CD4-positive, CD25-positive, alpha-beta regulatory T cell (primary cell): ENCODE data around the gene SH3BP5. TPM values are rescaled to one million over a fixed set of nuclear protein-coding genes. Genes with fewer than 3 reads are reported as not detected.

Experiments used
- ATAC-seq, 2 donors: fragments of 150-1000 bp; cut with Tn5 transposase; one replicate each; pipeline ENCODE4 v1.10.0; 2021; ENCODE audit warnings: low read depth in 2 of 2, moderate number of reproducible peaks in 2 of 2, moderate library complexity in 1 of 2
- DNase-seq, 3 donors: peaks; one replicate each; pipeline versions ENCODE4 v3.0.0 to v3.0.0-alpha.2; 2012 to 2022; ENCODE audit warnings: mixed read lengths in 1 of 3
- H3K27ac ChIP-seq: one replicate; pipeline ENCODE4 v1.7.0; 2013; ENCODE audit warnings: mild to moderate bottlenecking, low read length; ENCODE audit not compliant: insufficient read depth, poor library complexity, severe bottlenecking
- H3K27me3 ChIP-seq: one replicate; pipeline ENCODE4 v1.7.0; 2013; ENCODE audit warnings: low read length; ENCODE audit not compliant: control insufficient read depth, insufficient read depth
- H3K36me3 ChIP-seq: one replicate; pipeline ENCODE4 v1.7.0; 2013; ENCODE audit warnings: mild to moderate bottlenecking, low read length, moderate library complexity; ENCODE audit not compliant: control insufficient read depth, insufficient read depth
- H3K4me1 ChIP-seq: 2 replicates; pipeline ENCODE4 v1.7.0; 2013; ENCODE audit warnings: mild to moderate bottlenecking, low read length; ENCODE audit not compliant: insufficient read depth, control insufficient read depth, poor library complexity, severe bottlenecking
- H3K4me3 ChIP-seq: one replicate; pipeline ENCODE4 v1.7.0; 2013; ENCODE audit warnings: low read depth, mild to moderate bottlenecking, low read length, moderate library complexity
- H3K9me3 ChIP-seq, 2 experiments: 1 replicate in 1 of 2; 2 replicates in 1 of 2; pipeline ENCODE4 v1.7.0; 2013; ENCODE audit warnings: low read length in 2 of 2, mild to moderate bottlenecking in 1 of 2, moderate library complexity in 1 of 2; ENCODE audit not compliant: control insufficient read depth in 2 of 2
- H3K27ac Mint-ChIP-seq, 3 donors: one replicate each; pipeline ENCODE4 v1.8.0; 2020 to 2022; ENCODE audit warnings: mild to moderate bottlenecking in 3 of 3, mixed read lengths in 3 of 3, moderate library complexity in 2 of 3
- H3K27me3 Mint-ChIP-seq: one replicate; pipeline ENCODE4 v1.8.0; 2022; ENCODE audit warnings: mild to moderate bottlenecking, mixed read lengths
- H3K36me3 Mint-ChIP-seq: one replicate; pipeline ENCODE4 v1.8.0; 2020; ENCODE audit warnings: mixed read lengths
- H3K4me1 Mint-ChIP-seq, 4 donors: one replicate each; pipeline ENCODE4 v1.8.0; 2020 to 2022; ENCODE audit warnings: mixed read lengths in 4 of 4, mild to moderate bottlenecking in 1 of 4
- H3K4me3 Mint-ChIP-seq, 4 donors: one replicate each; pipeline ENCODE4 v1.8.0; 2020 to 2022; ENCODE audit warnings: mild to moderate bottlenecking in 4 of 4, mixed read lengths in 4 of 4, moderate library complexity in 3 of 4
- H3K9me3 Mint-ChIP-seq, 7 donors: one replicate each; pipeline ENCODE4 v1.8.0; 2020 to 2022; ENCODE audit warnings: mixed read lengths in 7 of 7, mild to moderate bottlenecking in 3 of 7, moderate library complexity in 2 of 7
- polyA plus RNA-seq, 4 donors: library from polyadenylated mRNA; unstranded; fragments of 300-500 nt; fragmentation: Illumina TruSeq; gene quantifications; one replicate each; pipeline ENCODE4 v1.2.3, GENCODE V29; 2021
- total RNA-seq: library from RNA; stranded (reverse); gene quantifications from one replicate; pipeline ENCODE4 v1.2.3, GENCODE V29; 2022

The SH3BP5 gene
- total and polyA plus RNA-seq, 5 donors from 2014 or later: 24.7 to 68.6 (median 32.8) TPM

GRCh38 chr3:15346516-15346915 lies 14.1 kb upstream of the SH3BP5 start:
- Mint-ChIP-seq H3K9me3 (peaks cover 0 to 6% (median 2%) of the 10 kb centered on the region in 7 donors), H3K36me3 (no peaks in the 10 kb centered on the region), H3K27ac (peak overlapping the region; percentile 15 to 98 (median 84)), H3K27me3 (peaks cover 4% of the 10 kb centered on the region), H3K4me1 (peaks cover 19 to 51% (median 34%) of the 10 kb centered on the region in 4 donors), H3K4me3 (peak overlapping the region in 2 of 4 donors; percentile 31 to 62)
- Histone ChIP-seq H3K27ac (no peak overlapping the region), H3K36me3 (no peaks in the 10 kb centered on the region), H3K27me3 (no peaks in the 10 kb centered on the region), H3K9me3 (peaks cover 0 to 4% of the 10 kb centered on the region in 2 experiments), H3K4me3 (no peak overlapping the region), H3K4me1 (peaks cover 27% of the 10 kb centered on the region)
- DNase-seq: no peak
- no peak for ATAC-seq

GRCh38 chr3:15345608-15346137 lies 13.3 kb upstream of the SH3BP5 start:
- Histone ChIP-seq H3K36me3 (no peaks in the 10 kb centered on the region), H3K4me3 (no peak overlapping the region), H3K4me1 (peaks cover 27% of the 10 kb centered on the region), H3K27ac (no peak overlapping the region), H3K9me3 (no peaks in the 10 kb centered on the region), H3K27me3 (no peaks in the 10 kb centered on the region)
- ATAC-seq (peak; percentile 29 to 61), DNase-seq (peak in 1 of 3 donors; percentile 73)
- Mint-ChIP-seq H3K27ac (peak overlapping the region in 2 of 3 donors; percentile 49 to 67), H3K36me3 (no peaks in the 10 kb centered on the region), H3K9me3 (peaks cover 0 to 9% (median 2%) of the 10 kb centered on the region in 7 donors), H3K4me3 (peak overlapping the region in 1 of 4 donors; percentile 29), H3K4me1 (peaks cover 19 to 51% (median 40%) of the 10 kb centered on the region in 4 donors), H3K27me3 (peaks cover 4% of the 10 kb centered on the region)

DNA sequence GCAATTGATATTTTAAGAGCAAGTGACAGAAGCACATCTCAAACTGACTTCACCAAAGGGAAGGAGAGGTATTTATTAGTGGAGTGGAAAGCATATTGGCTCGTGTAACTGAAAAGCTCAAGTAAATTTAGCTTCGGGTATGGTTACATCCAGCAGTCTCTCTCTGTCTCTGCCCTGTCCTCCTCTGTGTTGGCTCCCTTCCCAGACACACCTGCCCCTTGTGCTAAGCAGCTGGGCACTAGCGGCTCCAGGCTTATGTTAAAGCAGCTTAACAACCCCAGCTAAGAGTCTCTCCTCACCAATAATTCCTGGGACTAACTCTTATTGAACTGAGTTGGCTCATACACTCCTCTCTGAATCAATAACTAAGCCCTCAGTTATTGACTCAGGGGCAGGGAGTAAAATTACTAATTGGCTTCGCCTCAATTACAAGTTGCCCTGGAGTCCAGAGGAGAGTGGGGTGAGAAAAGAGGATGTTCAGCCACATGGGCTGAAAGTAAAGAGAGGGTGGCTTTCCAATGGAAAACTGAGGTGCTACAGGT lies 12.8 kb upstream of the SH3BP5 start:
- Mint-ChIP-seq H3K36me3 (no peaks in the 10 kb centered on the region), H3K27ac (peak overlapping the region in 2 of 3 donors; percentile 49 to 67), H3K4me3 (peak overlapping the region in 1 of 4 donors; percentile 29), H3K9me3 (peaks cover 0 to 9% (median under 1%) of the 10 kb centered on the region in 7 donors), H3K27me3 (peaks cover 4% of the 10 kb centered on the region), H3K4me1 (peaks cover 16 to 49% (median 37%) of the 10 kb centered on the region in 4 donors)
- no peaks in the 10 kb centered on the region for H3K27me3 ChIP-seq
- no peak overlapping the region for H3K27ac ChIP-seq
- no peak overlapping the region for H3K4me3 ChIP-seq
- DNase-seq (no peak), ATAC-seq (no peak)
- H3K9me3 ChIP-seq: no peaks in the 10 kb centered on the region
- H3K36me3 ChIP-seq: no peaks in the 10 kb centered on the region
- peaks cover 27% of the 10 kb centered on the region for H3K4me1 ChIP-seq

GRCh38 chr3:15342945-15343344 lies 10.6 kb upstream of the SH3BP5 start:
- H3K4me1 Mint-ChIP-seq: peaks cover 12 to 39% (median 34%) of the 10 kb centered on the region in 4 donors
- ATAC-seq: no peak

GRCh38 chr3:15342246-15342645 lies 9.9 kb upstream of the SH3BP5 start:
- Mint-ChIP-seq H3K4me1 (peaks cover 7 to 32% (median 27%) of the 10 kb centered on the region in 4 donors), H3K9me3 (peaks cover 0 to 8% (median 0%) of the 10 kb centered on the region in 7 donors), H3K27ac (peak overlapping the region in 2 of 3 donors; percentile 29 to 39), H3K27me3 (peaks cover 4% of the 10 kb centered on the region), H3K4me3 (no peak overlapping the region), H3K36me3 (no peaks in the 10 kb centered on the region)
- Histone ChIP-seq H3K27me3 (no peaks in the 10 kb centered on the region), H3K4me3 (no peak overlapping the region), H3K27ac (no peak overlapping the region), H3K36me3 (no peaks in the 10 kb centered on the region), H3K4me1 (peaks cover 16% of the 10 kb centered on the region), H3K9me3 (no peaks in the 10 kb centered on the region)
- ATAC-seq (no peak), DNase-seq (no peak)

More at GRCh38 chr3:15342945-15343344, 10.6 kb upstream of the SH3BP5 start:
- Mint-ChIP-seq H3K27ac (peak overlapping the region in 1 of 3 donors; percentile 2), H3K4me3 (no peak overlapping the region), H3K36me3 (no peaks in the 10 kb centered on the region), H3K9me3 (peaks cover 0 to 9% (median 0%) of the 10 kb centered on the region in 7 donors), H3K27me3 (peaks cover 4% of the 10 kb centered on the region)
- Histone ChIP-seq H3K27ac (no peak overlapping the region), H3K36me3 (no peaks in the 10 kb centered on the region), H3K9me3 (no peaks in the 10 kb centered on the region), H3K4me1 (peaks cover 22% of the 10 kb centered on the region), H3K4me3 (no peak overlapping the region), H3K27me3 (no peaks in the 10 kb centered on the region)
- DNase-seq: no peak

- H3K9me3 Mint-ChIP-seq: peaks cover 0 to 8% (median 0%) of the 10 kb centered on the region in 7 donors
- DNase-seq (no peak), ATAC-seq (no peak)
- H3K27me3 Mint-ChIP-seq: peaks cover 4% of the 10 kb centered on the region
- H3K4me1 Mint-ChIP-seq: peaks cover 0 to 26% (median 18%) of the 10 kb centered on the region in 4 donors
- Histone ChIP-seq H3K4me3 (no peak overlapping the region), H3K36me3 (no peaks in the 10 kb centered on the region), H3K27ac (no peak overlapping the region), H3K4me1 (peaks cover 5% of the 10 kb centered on the region), H3K27me3 (no peaks in the 10 kb centered on the region), H3K9me3 (no peaks in the 10 kb centered on the region)
- no peaks in the 10 kb centered on the region for H3K36me3 Mint-ChIP-seq
- H3K4me3 Mint-ChIP-seq: peak overlapping the region in 1 of 4 donors; percentile 14
- H3K27ac Mint-ChIP-seq: peak overlapping the region in 1 of 3 donors; percentile 23
Observed at GRCh38 chr3:15341030-15341726, 8.8 kb upstream of the SH3BP5 start.

GRCh38 chr3:15339786-15340215 lies 7.4 kb upstream of the SH3BP5 start:
- Histone ChIP-seq H3K9me3 (no peaks in the 10 kb centered on the region), H3K4me1 (no peaks in the 10 kb centered on the region), H3K36me3 (no peaks in the 10 kb centered on the region), H3K27me3 (no peaks in the 10 kb centered on the region), H3K27ac (no peak overlapping the region), H3K4me3 (no peak overlapping the region)
- no peak for ATAC-seq
- peaks cover 0 to 14% (median 10%) of the 10 kb centered on the region in 4 donors for H3K4me1 Mint-ChIP-seq
- no peak overlapping the region for H3K4me3 Mint-ChIP-seq
- H3K36me3 Mint-ChIP-seq: no peaks in the 10 kb centered on the region
- peaks cover 0 to 8% (median 0%) of the 10 kb centered on the region in 7 donors for H3K9me3 Mint-ChIP-seq
- H3K27me3 Mint-ChIP-seq: peaks cover 4% of the 10 kb centered on the region
- DNase-seq: no peak
- H3K27ac Mint-ChIP-seq: no peak overlapping the region
